T-helper 22 cell (primary cell): ENCODE measurements around the gene GSTM2.

Experiments used
- DNase-seq: peaks from one replicate; pipeline ENCODE4 v3.0.0-alpha.2; 2020; ENCODE audit warnings: low read depth

Gene GSTM2

GRCh38 chr1:109667452-109668122 lies at the start of gene GSTM2:
Gene GSTM2 (plus strand): TSS chr1:109668057. CDS start chr1:109668116, 59 bp downstream.
- peak; percentile 66 for DNase-seq

GRCh38 chr1:109618661-109619575 lies 48.9 kb upstream of the GSTM2 start:
- DNase-seq = no peak

- peak; percentile 79 for DNase-seq
Observed at GRCh38 chr1:109619576-109620400, 48.1 kb upstream of the GSTM2 start, which contains the start of the genes AMPD2 and GNAT2. Gene AMPD2 (plus strand): TSS chr1:109619837. CDS start chr1:109621176, 1,339 bp downstream. Gene GNAT2 (minus strand): TSS chr1:109619616. CDS start chr1:109612870, 6,746 bp downstream.

- no peak for DNase-seq
Observed at GRCh38 chr1:109620401-109620791, 47.5 kb upstream of the GSTM2 start.

GRCh38 chr1:109620841-109621286 lies 47.0 kb upstream of the GSTM2 start:
- DNase-seq = peak; percentile 98

- no peak for DNase-seq
Observed at GRCh38 chr1:109621379-109622136, 46.3 kb upstream of the GSTM2 start.

GRCh38 chr1:109622137-109622892 lies 45.5 kb upstream of the GSTM2 start:
- no peak for DNase-seq

GRCh38 chr1:109622895-109623294 lies 45.0 kb upstream of the GSTM2 start:
- no peak for DNase-seq

GRCh38 chr1:109623601-109624161 lies 44.2 kb upstream of the GSTM2 start:
- no peak for DNase-seq

GRCh38 chr1:109624201-109625010 lies 43.5 kb upstream of the GSTM2 start:
- no peak for DNase-seq

GRCh38 chr1:109625176-109625575 lies 42.7 kb upstream of the GSTM2 start:
- no peak for DNase-seq

- no peak for DNase-seq
Observed at GRCh38 chr1:109625601-109626560, 42.0 kb upstream of the GSTM2 start.

- DNase-seq = no peak
Observed at GRCh38 chr1:109626682-109627408, 41.0 kb upstream of the GSTM2 start.

- DNase-seq = no peak
Observed at GRCh38 chr1:109627692-109628399, 40.0 kb upstream of the GSTM2 start.

GRCh38 chr1:109628540-109629321 lies 39.1 kb upstream of the GSTM2 start:
- no peak for DNase-seq
